Gastroesophageal sphincter (tissue), 4 donors: ENCODE data around the gene PGLYRP2. TPM values are rescaled to one million over a fixed set of nuclear protein-coding genes. Genes with fewer than 3 reads are reported as not detected.
"Not testable (repeated sequence)": the region's sequence is repeated elsewhere in the genome, so short reads cannot be mapped to it uniquely, and the experiment has no call there.

ENCODE experiments used
- ATAC-seq: fragments of 150-250 bp; one replicate; pipeline ENCODE4 v1.9.1; 2016; ENCODE audit warnings: mild to moderate bottlenecking, moderate library complexity
- H3K27ac ChIP-seq, 4 donors: fragments of 200-600 bp; sonication (generic) in 3 of 4; 1 replicate in 3 of 4; 2 replicates in 1 of 4; pipeline ENCODE4 v1.5.1; 2016 to 2019
- H3K27me3 ChIP-seq: fragments of 200-600 bp; sonication (generic); one replicate; pipeline ENCODE4 v1.5.1; 2019
- H3K36me3 ChIP-seq, 2 donors: fragments of 200-600 bp; sonication (generic); one replicate each; pipeline ENCODE4 v1.5.1; 2019; ENCODE audit warnings: control low read depth in 1 of 2
- H3K4me1 ChIP-seq, 3 donors: fragments of 200-600 bp; sonication (generic); 1 replicate in 2 of 3; 2 replicates in 1 of 3; pipeline ENCODE4 v1.5.1; 2016 to 2019; ENCODE audit warnings: control low read depth in 2 of 3
- H3K4me3 ChIP-seq, 2 donors: fragments of 200-600 bp; sonication (generic); one replicate each; pipeline ENCODE4 v1.5.1; 2019; ENCODE audit warnings: mild to moderate bottlenecking in 1 of 2, moderate library complexity in 1 of 2
- H3K9me3 ChIP-seq, 3 donors: fragments of 200-600 bp; sonication (generic); one replicate each; pipeline ENCODE4 v1.5.1; 2017 to 2019; ENCODE audit warnings: control low read depth in 2 of 3
- CTCF ChIP-seq, 4 experiments: fragments of 200-600 bp in 2 of 4; fragments of 450-650 bp in 2 of 4; sonication (generic) in 1 of 4; IDR thresholded peaks; one replicate each; pipeline ENCODE4 v1.5.1; 2017 to 2019; ENCODE audit warnings: antibody characterized with exemption in 4 of 4, mild to moderate bottlenecking in 2 of 4, moderate library complexity in 2 of 4
- EP300 ChIP-seq: sonication (generic); formaldehyde crosslinking; IDR thresholded peaks from one replicate; pipeline ENCODE4 v1.6.1; 2017; ENCODE audit warnings: antibody characterized with exemption, mild to moderate bottlenecking
- POLR2A ChIP-seq, 2 donors: fragments of 450-650 bp; IDR thresholded peaks; one replicate each; pipeline ENCODE4 v1.6.1; 2017; ENCODE audit warnings: antibody characterized with exemption in 2 of 2, mild to moderate bottlenecking in 2 of 2, moderate library complexity in 1 of 2
- POLR2AphosphoS5 ChIP-seq: sonication (generic); formaldehyde crosslinking; IDR thresholded peaks from one replicate; pipeline ENCODE4 v1.6.1; 2017; ENCODE audit warnings: antibody characterized with exemption
- WGBS, 2 donors: methylation state at CpG; one replicate each; pipeline ENCODE4 v1.1.5; 2018; ENCODE audit warnings: low coverage in 1 of 2; 5-methylcytosine and 5-hydroxymethylcytosine counted together
- total RNA-seq, 4 donors: library from RNA; depleted of rRNA; stranded (reverse); fragments of >200 nt; gene quantifications; one replicate each; pipeline ENCODE4 v1.1.0, GENCODE V29; 2016

PGLYRP2 gene
- total RNA-seq, 4 donors from 2014 or later: not detected

DNA sequence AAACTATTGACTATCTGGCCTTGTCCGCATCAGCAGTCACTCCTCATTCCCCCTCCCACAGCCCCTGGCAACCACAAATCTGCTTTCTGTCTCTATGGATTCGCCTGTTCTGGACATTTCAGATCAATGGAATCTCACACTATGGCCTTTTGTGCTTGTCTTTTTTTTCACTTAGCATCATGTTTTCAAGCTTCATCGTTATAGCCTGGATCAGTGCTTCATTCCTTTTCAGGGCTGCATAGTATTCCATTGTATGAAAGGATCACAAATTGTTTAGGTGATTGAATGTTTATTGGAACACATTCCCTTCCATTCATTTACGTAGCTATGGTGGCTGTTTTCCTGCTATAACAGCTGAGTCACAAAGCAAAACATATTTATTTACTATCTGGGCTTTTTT is 7.7 kb upstream of the PGLYRP2 start:
- TF ChIP-seq EP300: no peak
- TF ChIP-seq CTCF (IDR thresholded peaks at IDR 0.05): no peak
- no peak for TF ChIP-seq POLR2A (IDR thresholded peaks at IDR 0.05)
- TF ChIP-seq POLR2AphosphoS5: no peak
- ATAC-seq: no peak
- H3K27me3 ChIP-seq: no peaks in the 10 kb centered on the region
- H3K4me3 ChIP-seq: no peak overlapping the region
- WGBS, 2 donors: 85 to 87% methylated on average over 4 of the region's 4 CpGs
- no peaks in the 10 kb centered on the region for H3K9me3 ChIP-seq
- H3K4me1 ChIP-seq: no peaks in the 10 kb centered on the region
- H3K36me3 ChIP-seq: no peaks in the 10 kb centered on the region
- H3K27ac ChIP-seq: no peak overlapping the region

DNA sequence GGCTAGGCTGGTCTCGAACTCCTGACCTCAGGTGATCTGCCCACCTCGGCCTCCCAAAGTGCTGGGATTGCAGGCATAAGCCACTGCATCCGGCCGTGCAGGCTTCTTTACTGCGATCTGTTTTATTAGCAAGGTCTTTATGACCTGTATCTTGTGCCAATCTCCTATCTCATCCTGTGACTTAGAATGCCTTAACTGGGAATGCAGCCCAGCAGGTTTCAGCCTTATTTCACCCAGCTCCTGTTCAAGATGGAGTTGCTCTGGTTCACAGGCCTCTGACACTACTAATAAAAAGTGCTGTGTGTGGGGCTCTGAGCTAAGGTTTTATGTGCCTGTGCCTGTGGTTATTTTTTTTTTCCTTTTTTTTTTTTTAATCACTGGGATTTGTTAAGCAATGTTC is 6.5 kb upstream of the PGLYRP2 start:
- H3K4me1 ChIP-seq, H3K9me3 ChIP-seq, H3K36me3 ChIP-seq, H3K27me3 ChIP-seq, H3K27ac ChIP-seq, ATAC-seq, H3K4me3 ChIP-seq: not testable (repeated sequence)
- WGBS, 2 donors: 89 to 92% methylated on average over 2 to 5 of the region's 5 CpGs

GRCh38 chr19:15480996-15481395 is 1.7 kb upstream of the PGLYRP2 start:
- ATAC-seq, H3K27me3 ChIP-seq, H3K27ac ChIP-seq, H3K9me3 ChIP-seq, H3K4me1 ChIP-seq, H3K4me3 ChIP-seq, H3K36me3 ChIP-seq: not testable (repeated sequence)
- 77 to 84% methylated on average over 6 to 7 of the region's 7 CpGs for WGBS, 2 donors

DNA sequence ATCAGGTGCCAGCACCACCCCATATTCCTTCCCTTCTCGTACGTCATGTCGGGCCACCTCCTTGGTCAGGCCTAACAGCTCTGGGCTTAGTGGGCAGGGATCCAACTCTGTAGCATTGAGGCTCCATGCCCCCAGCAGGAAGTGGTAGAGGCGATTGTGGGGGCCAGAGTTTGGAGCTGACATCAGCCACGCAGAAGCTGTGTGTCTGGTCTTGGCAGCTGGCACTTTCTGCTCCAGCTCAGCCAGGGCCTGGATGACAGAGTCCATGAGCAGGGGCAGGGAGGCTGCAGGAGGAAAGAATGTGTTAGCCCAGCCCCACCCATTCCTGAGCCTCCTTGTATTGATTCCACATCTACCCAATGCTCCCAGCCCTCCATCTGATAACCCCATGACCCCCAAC is 3.0 kb downstream of the PGLYRP2 start:
- Histone ChIP-seq H3K27ac (no peak overlapping the region), H3K9me3 (peaks cover 0 to 13% (median 0%) of the 10 kb centered on the region in 3 donors), H3K4me3 (no peak overlapping the region), H3K4me1 (no peaks in the 10 kb centered on the region), H3K36me3 (no peaks in the 10 kb centered on the region), H3K27me3 (peaks cover 12% of the 10 kb centered on the region)
- WGBS, 2 donors: 71% methylated on average over 1 of the region's 5 CpGs; no CpG with 5 or more reads in 1 of the 2 donors
- ATAC-seq: no peak
- TF ChIP-seq POLR2A (IDR thresholded peaks at IDR 0.05): no peak

- no CpG with 5 or more reads among the region's 10 CpGs for WGBS, 2 donors
- TF ChIP-seq CTCF (IDR thresholded peaks at IDR 0.05): no peak
- no peak for TF ChIP-seq POLR2AphosphoS5
- Histone ChIP-seq H3K4me3 (no peak overlapping the region), H3K9me3 (peaks cover 0 to 13% (median 0%) of the 10 kb centered on the region in 3 donors), H3K27me3 (peaks cover 19% of the 10 kb centered on the region), H3K4me1 (no peaks in the 10 kb centered on the region), H3K27ac (no peak overlapping the region), H3K36me3 (no peaks in the 10 kb centered on the region)
- no peak for ATAC-seq
These were observed 3.7 kb downstream of the PGLYRP2 start for GRCh38 chr19:15475611-15476010.

DNA sequence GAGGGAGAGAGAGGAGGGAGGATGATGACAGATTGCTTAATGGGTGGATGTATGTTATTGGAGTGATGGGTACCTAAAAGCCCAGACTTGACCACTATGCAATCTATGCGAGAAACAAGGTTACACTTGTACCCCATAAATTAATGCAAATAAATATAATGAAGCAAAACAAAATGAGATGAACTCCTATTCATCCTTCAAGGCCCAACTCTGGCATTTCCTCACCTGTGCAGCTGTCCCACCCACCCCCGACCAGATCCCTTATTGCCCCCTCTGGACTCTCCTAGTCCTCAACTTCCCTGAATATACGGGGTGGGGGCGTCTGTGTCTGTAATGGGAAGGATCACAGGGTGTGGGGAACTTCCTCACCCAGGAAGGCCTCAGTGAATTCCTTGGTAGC is 4.1 kb downstream of the PGLYRP2 start:
- Histone ChIP-seq H3K4me3 (no peak overlapping the region), H3K9me3 (peaks cover 0 to 13% (median 0%) of the 10 kb centered on the region in 3 donors), H3K27me3 (peaks cover 24% of the 10 kb centered on the region), H3K27ac (no peak overlapping the region), H3K36me3 (no peaks in the 10 kb centered on the region), H3K4me1 (peaks cover 0 to under 1% (median 0%) of the 10 kb centered on the region in 3 donors)
- 75 to 79% methylated on average over 2 to 4 of the region's 4 CpGs for WGBS, 2 donors
- TF ChIP-seq POLR2AphosphoS5 (no peak), EP300 (no peak)
- no peak for ATAC-seq

GRCh38 chr19:15473821-15474220 is 5.5 kb downstream of the PGLYRP2 start:
- not testable (repeated sequence) for H3K27ac ChIP-seq, ATAC-seq, H3K36me3 ChIP-seq, H3K4me3 ChIP-seq
- peaks cover 0 to 13% (median 0%) of the 10 kb centered on the region in 3 donors for H3K9me3 ChIP-seq
- WGBS, 2 donors: 66 to 74% methylated on average over 4 of the region's 4 CpGs
- peaks cover 0 to 12% (median 7%) of the 10 kb centered on the region in 3 donors for H3K4me1 ChIP-seq
- peaks cover 37% of the 10 kb centered on the region for H3K27me3 ChIP-seq

DNA sequence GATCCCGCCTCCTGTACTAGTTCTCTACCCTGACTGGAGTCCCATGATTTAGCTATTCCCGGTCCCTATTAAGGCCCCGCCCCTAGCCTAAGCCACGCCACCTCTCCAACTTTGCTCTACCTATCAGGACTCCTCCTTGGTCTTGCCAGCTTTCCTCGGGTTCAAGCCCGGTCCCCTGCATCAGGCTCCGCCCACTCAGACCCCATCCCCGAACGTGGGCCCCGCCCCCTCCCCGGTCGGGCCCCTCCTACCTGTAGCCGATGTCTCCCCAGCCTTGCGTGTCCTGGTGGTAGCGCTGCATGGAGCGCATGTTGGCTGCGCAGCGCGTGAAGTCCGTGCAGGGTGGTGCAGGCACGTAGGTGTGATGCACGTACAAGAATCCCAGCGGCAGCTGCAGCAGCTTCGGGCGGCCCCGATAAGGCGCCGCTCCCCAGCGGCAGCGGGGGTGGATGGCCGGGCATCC is 7.6 kb downstream of the PGLYRP2 start:
- Histone ChIP-seq H3K27ac (no peak overlapping the region), H3K4me3 (no peak overlapping the region), H3K27me3 (peaks cover 59% of the 10 kb centered on the region), H3K9me3 (peaks cover 0 to 9% (median 0%) of the 10 kb centered on the region in 3 donors), H3K4me1 (peaks cover 0 to 12% (median 7%) of the 10 kb centered on the region in 3 donors), H3K36me3 (no peaks in the 10 kb centered on the region)
- WGBS, 2 donors: 43% methylated on average over 8 of the region's 31 CpGs; no CpG with 5 or more reads in 1 of the 2 donors
- TF ChIP-seq EP300: no peak
- no peak for TF ChIP-seq CTCF (IDR thresholded peaks at IDR 0.05)
- no peak for TF ChIP-seq POLR2A (IDR thresholded peaks at IDR 0.05)
- no peak for TF ChIP-seq POLR2AphosphoS5
- no peak for ATAC-seq
